Activated CD4-positive, alpha-beta T cell treated with anti-CD3 and anti-CD28 coated beads for 36 hours (primary cell): Measurements from ENCODE around the gene INAFM1. TPM values are rescaled to one million over a fixed set of nuclear protein-coding genes. Genes with fewer than 3 reads are reported as not detected.
"Not testable (repeated sequence)": the region's sequence is repeated elsewhere in the genome, so short reads cannot be mapped to it uniquely, and the experiment has no call there.

ENCODE experiments used
- ATAC-seq: fragments of 200-7000 bp; cut with Tn5 transposase; one replicate; pipeline ENCODE4 v1.10.0; 2021; ENCODE audit warnings: mild to moderate bottlenecking, moderate library complexity
- CTCF ChIA-PET: fragments of 350-600 bp; sonication (Branson Sonifier 250); formaldehyde crosslinking; loops from one replicate; lab custom pipeline; 2021; ENCODE audit warnings: antibody characterized with exemption; lab: Charles Lee
- POLR2A ChIA-PET: fragments of 350-600 bp; sonication (Branson Sonifier 250); formaldehyde crosslinking; loops from one replicate; lab custom pipeline; 2021; ENCODE audit warnings: antibody characterized with exemption, inconsistent platforms; lab: Charles Lee
- DNase-seq: peaks from one replicate; pipeline ENCODE4 v3.0.0-alpha.2; 2020
- H3K27ac Mint-ChIP-seq: one replicate; pipeline ENCODE4 v1.8.0; 2021; ENCODE audit warnings: mixed read lengths
- H3K27me3 Mint-ChIP-seq: one replicate; pipeline ENCODE4 v1.8.0; 2021; ENCODE audit warnings: mixed read lengths
- H3K36me3 Mint-ChIP-seq: one replicate; pipeline ENCODE4 v1.8.0; 2021; ENCODE audit warnings: low read depth, mixed read lengths
- H3K4me1 Mint-ChIP-seq: one replicate; pipeline ENCODE4 v1.8.0; 2021; ENCODE audit warnings: mixed read lengths
- H3K4me3 Mint-ChIP-seq: one replicate; pipeline ENCODE4 v1.8.0; 2021; ENCODE audit warnings: mild to moderate bottlenecking, moderate library complexity, mixed read lengths
- H3K9me3 Mint-ChIP-seq: one replicate; pipeline ENCODE4 v1.8.0; 2021; ENCODE audit warnings: low read depth, mixed read lengths
- intact Hi-C, 2 experiments: fragments of 100-400 bp; cut with DNase I in 1 of 2; cut with micrococcal nuclease in 1 of 2; formaldehyde crosslinking; loops; one replicate each; pipeline versions ENCODE4 v1.14.2 to v1.15.1; 2022 to 2024; cut with DNase I, micrococcal nuclease
- total RNA-seq, 2 experiments: library from RNA; stranded (reverse); gene quantifications; one replicate each; pipeline ENCODE4 v1.2.3, GENCODE V29; 2021

The INAFM1 gene
- total RNA-seq, 2 experiments from 2014 or later = 11.7 to 13.2 TPM

- ATAC-seq (peak; percentile 50), DNase-seq (peak; percentile 95)
- H3K4me1 Mint-ChIP-seq = peaks cover 36% of the 10 kb centered on the region
- no peak overlapping the region for H3K4me3 Mint-ChIP-seq
- H3K27ac Mint-ChIP-seq = no peak overlapping the region
- no peaks in the 10 kb centered on the region for H3K9me3 Mint-ChIP-seq
- ChIA-PET POLR2A (interaction anchor here (0.7 to 0.9 kb wide), 2 partner anchors 8 to 16 kb away, joined by 3 read pairs; no protein-coding TSS in a partner anchor), CTCF (interaction anchor here (1.2 kb wide), 1 partner anchor 30 kb away, joined by 6 read pairs; no protein-coding TSS in a partner anchor)
- intact Hi-C loops = loop anchor here (1.0 to 10.0 kb wide), 5 partner anchors 10 to 454 kb away; partner anchors contain the start of genes AP2S1 (in 1 of the 2), BBC3 (in 1 of the 2) and SLC1A5 (in 1 of the 2)
- peaks cover 3% of the 10 kb centered on the region for H3K27me3 Mint-ChIP-seq
- peaks cover 7% of the 10 kb centered on the region for H3K36me3 Mint-ChIP-seq
Observed at GRCh38 chr19:47240996-47241918, 33.4 kb upstream of the INAFM1 start.

DNA sequence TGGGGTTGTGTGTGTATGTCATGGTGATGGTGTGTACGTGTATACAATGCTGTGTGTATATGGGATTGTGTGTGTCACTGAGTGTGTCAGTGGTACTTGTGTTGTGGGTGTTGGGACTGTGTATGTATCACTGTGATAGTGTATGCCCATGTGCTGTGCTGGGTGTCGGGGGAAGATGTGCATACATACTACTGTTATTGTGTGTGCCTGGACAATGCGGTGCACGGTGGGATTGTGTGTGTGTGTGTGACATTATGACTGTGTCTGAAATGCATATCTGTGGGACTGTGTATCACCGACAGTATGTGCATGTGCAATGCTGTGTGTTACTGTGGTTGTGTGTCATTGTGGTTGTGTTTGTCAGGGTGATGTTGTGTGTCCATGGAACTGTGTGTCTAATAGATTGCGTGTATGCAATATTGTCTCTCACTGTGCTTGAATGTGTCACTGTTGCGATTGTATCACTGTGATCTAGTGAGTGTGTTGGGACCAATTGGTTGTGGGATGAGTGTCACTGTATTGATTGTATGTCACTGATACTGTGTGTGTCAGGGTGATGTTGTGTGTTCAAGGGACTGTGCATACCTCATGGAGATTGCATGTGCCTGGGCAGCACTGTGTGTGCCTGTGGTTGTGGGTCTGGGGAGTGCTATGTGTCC lies 32.6 kb upstream of the INAFM1 start:
- no peak overlapping the region for H3K27ac Mint-ChIP-seq
- CTCF ChIA-PET = interaction anchor here (8.5 kb wide), 1 partner anchor 32 kb away, joined by 205 read pairs; no protein-coding TSS in a partner anchor
- POLR2A ChIA-PET = no interaction called here
- no peaks in the 10 kb centered on the region for H3K9me3 Mint-ChIP-seq
- intact Hi-C loops = loop anchor here (1.0 to 10.0 kb wide), 5 partner anchors 11 to 455 kb away; partner anchors contain the start of genes AP2S1 (in 1 of the 2), BBC3 (in 1 of the 2) and SLC1A5 (in 1 of the 2)
- H3K4me1 Mint-ChIP-seq = peaks cover 36% of the 10 kb centered on the region
- peaks cover 3% of the 10 kb centered on the region for H3K27me3 Mint-ChIP-seq
- ATAC-seq (no peak), DNase-seq (no peak)
- H3K4me3 Mint-ChIP-seq = no peak overlapping the region
- peaks cover 7% of the 10 kb centered on the region for H3K36me3 Mint-ChIP-seq

DNA sequence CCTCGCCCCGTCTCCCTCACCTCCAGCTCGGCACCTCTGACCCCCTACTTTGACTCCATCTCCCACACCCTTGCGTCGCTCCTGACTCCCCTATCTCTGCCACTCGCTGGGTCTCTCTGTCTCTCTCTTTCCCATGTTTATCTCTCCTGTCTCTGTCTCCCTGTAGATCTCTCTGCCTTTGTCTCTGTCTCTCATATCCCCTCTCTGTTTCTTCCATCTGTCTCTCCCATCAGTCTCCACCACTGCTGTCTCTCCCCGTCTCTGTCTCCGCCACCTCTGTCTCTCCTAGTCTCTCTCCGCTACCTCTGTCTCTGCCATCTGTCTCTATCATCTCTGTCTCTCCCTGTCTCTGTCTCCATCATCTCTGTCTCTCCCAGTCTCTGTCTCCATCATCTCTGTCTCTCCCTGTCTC lies 31.3 kb upstream of the INAFM1 start:
- DNase-seq (no peak), ATAC-seq (peak; percentile 2)
- H3K36me3 Mint-ChIP-seq = peaks cover 7% of the 10 kb centered on the region
- intact Hi-C loops = loop anchor here (1.0 to 10.0 kb wide), 5 partner anchors 31 to 456 kb away; partner anchors contain the start of genes AP2S1 (in 1 of the 2), INAFM1 (in 1 of the 2) and SLC1A5 (in 1 of the 2)
- H3K27ac Mint-ChIP-seq = peak overlapping the region; percentile 97
- no peaks in the 10 kb centered on the region for H3K9me3 Mint-ChIP-seq
- POLR2A ChIA-PET = interaction anchor here (0.6 to 1.6 kb wide), 5 partner anchors 13 to 584 kb away, joined by 3 to 15 read pairs (median 8); partner anchors contain the start of genes CCDC9 and ZC3H4
- peaks cover 3% of the 10 kb centered on the region for H3K27me3 Mint-ChIP-seq
- H3K4me3 Mint-ChIP-seq = no peak overlapping the region
- H3K4me1 Mint-ChIP-seq = peaks cover 38% of the 10 kb centered on the region
- CTCF ChIA-PET = interaction anchor here (0.6 to 8.5 kb wide), 6 partner anchors 14 to 403 kb away, joined by 3 to 205 read pairs (median 4); no protein-coding TSS in a partner anchor

- H3K4me1 Mint-ChIP-seq = peaks cover 35% of the 10 kb centered on the region
- peaks cover 2% of the 10 kb centered on the region for H3K27me3 Mint-ChIP-seq
- DNase-seq (peak; percentile 96), ATAC-seq (peak; percentile 74)
- ChIA-PET CTCF (interaction anchor here (0.5 to 8.5 kb wide), 41 partner anchors 9 to 1450 kb away, joined by 3 to 205 read pairs (median 5); partner anchors contain the start of genes CCDC9, DHX34 and SAE1), POLR2A (interaction anchor here (0.6 to 1.6 kb wide), 20 partner anchors 11 to 196 kb away, joined by 3 to 24 read pairs (median 4); partner anchors contain the start of genes CCDC9, INAFM1 and ZC3H4)
- H3K9me3 Mint-ChIP-seq = no peaks in the 10 kb centered on the region
- peak overlapping the region; percentile 97 for H3K27ac Mint-ChIP-seq
- no peak overlapping the region for H3K4me3 Mint-ChIP-seq
- H3K36me3 Mint-ChIP-seq = peaks cover 6% of the 10 kb centered on the region
- intact Hi-C loops = loop anchor here (1.0 to 10.0 kb wide), 17 partner anchors 12 to 457 kb away; partner anchors contain the start of genes AP2S1 (in 1 of the 2), ARHGAP35 (in 1 of the 2), CCDC9 (in 1 of the 2) and INAFM1 (in 1 of the 2)
Observed at GRCh38 chr19:47243776-47244547, 30.7 kb upstream of the INAFM1 start.

DNA sequence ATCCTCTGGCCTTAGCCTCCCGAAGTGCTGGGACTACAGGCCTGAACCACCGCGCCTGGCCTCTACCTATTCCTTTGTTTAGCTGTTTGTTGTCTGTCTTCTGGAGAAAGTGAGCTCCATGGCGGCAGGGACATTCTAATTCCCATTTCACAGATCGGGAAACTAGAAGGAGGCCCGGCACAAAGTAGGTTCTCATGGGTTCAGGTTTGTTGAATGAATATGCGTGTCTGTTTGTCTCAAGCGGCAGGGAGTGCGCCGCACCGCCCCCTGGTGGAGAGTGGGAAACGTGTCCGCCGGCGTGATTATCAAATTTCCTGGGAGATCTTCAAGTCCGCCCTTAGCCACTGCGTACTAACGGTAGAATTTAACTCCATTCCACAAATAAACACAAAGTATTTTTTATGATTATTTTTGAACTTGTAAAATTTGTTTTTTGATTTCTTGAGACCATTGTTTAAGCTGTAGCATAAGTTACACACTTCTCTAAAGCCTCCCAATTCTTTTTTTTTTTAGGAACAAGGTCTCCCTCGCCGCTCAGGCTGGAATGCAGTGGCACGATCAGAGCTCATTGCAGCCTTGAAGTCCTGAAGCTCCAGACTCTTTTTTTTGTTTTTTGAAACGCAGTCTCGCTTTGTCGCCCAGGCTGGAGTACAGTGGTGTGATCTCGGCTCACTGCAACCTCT lies 27.2 kb upstream of the INAFM1 start:
- no peak for ATAC-seq
- peak; percentile 91 for DNase-seq
- no peaks in the 10 kb centered on the region for H3K27me3 Mint-ChIP-seq
- POLR2A ChIA-PET = no interaction called here
- CTCF ChIA-PET = interaction anchor here (0.6 to 8.5 kb wide), 24 partner anchors 8 to 713 kb away, joined by 3 to 205 read pairs (median 4); partner anchors contain the start of gene CCDC9
- H3K27ac Mint-ChIP-seq = peak overlapping the region; percentile 64
- no peak overlapping the region for H3K4me3 Mint-ChIP-seq
- peaks cover 21% of the 10 kb centered on the region for H3K4me1 Mint-ChIP-seq
- H3K36me3 Mint-ChIP-seq = peaks cover 3% of the 10 kb centered on the region
- intact Hi-C loops = loop anchor here (1.0 to 10.0 kb wide), 4 partner anchors 168 to 393 kb away; partner anchors contain the start of gene AP2S1 (in 1 of the 2)
- no peaks in the 10 kb centered on the region for H3K9me3 Mint-ChIP-seq

DNA sequence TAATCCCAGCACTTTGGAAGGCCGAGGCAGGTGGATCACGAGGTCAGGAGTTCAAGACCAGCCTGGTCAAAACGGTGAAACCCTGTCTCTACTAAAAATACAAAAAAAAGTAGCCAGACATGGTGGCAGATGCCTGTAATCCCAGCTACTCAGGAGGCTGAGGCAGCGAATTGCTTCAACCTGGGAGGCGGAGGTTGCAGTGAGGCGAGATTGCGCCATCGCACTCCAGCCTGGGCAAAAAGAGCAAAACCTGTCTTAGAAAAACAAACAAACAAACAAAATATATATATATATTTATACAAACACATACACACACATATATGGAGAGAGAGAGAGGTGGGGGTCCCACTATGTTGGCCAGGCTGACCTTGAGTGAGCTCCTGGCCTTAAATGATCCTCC lies 21.7 kb upstream of the INAFM1 start:
- peaks cover 12% of the 10 kb centered on the region for H3K4me1 Mint-ChIP-seq
- CTCF ChIA-PET = interaction anchor here (1.3 to 2.0 kb wide), 2 partner anchors 9 to 41 kb away, joined by 3 to 8 read pairs; no protein-coding TSS in a partner anchor
- DNase-seq, POLR2A ChIA-PET, ATAC-seq, intact Hi-C loops, H3K9me3 Mint-ChIP-seq, H3K27ac Mint-ChIP-seq, H3K27me3 Mint-ChIP-seq, H3K36me3 Mint-ChIP-seq, H3K4me3 Mint-ChIP-seq: not testable (repeated sequence)

DNA sequence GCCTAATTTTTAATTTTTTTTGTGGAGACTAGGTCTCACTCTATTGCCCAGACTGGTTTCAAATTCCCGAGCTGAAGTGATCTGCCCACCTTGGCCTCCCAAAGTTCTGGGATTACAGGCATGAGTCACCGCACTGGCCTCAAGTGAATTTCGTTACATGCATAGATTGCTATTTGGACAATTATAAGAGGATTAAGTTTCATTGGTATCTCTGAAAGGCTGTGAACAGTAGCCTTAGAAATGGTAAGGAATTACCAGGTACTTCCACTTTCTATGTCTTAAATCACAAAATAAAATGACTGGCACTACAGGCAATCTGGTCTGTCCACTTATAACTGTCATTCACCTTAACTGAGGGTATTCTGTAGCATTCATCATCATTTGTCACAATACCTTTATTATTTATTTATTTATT lies 21.2 kb upstream of the INAFM1 start:
- intact Hi-C loops = no loop called here
- Mint-ChIP-seq H3K27ac (no peak overlapping the region), H3K4me1 (peaks cover 17% of the 10 kb centered on the region), H3K9me3 (no peaks in the 10 kb centered on the region), H3K36me3 (peaks cover 10% of the 10 kb centered on the region), H3K4me3 (no peak overlapping the region), H3K27me3 (no peaks in the 10 kb centered on the region)
- ChIA-PET CTCF (interaction anchor here (0.6 to 2.0 kb wide), 3 partner anchors 9 to 92 kb away, joined by 3 to 8 read pairs (median 3); no protein-coding TSS in a partner anchor), POLR2A (interaction anchor here (0.6 kb wide), 1 partner anchor 85 kb away, joined by 3 read pairs; no protein-coding TSS in a partner anchor)
- no peak for ATAC-seq
- DNase-seq = no peak

DNA sequence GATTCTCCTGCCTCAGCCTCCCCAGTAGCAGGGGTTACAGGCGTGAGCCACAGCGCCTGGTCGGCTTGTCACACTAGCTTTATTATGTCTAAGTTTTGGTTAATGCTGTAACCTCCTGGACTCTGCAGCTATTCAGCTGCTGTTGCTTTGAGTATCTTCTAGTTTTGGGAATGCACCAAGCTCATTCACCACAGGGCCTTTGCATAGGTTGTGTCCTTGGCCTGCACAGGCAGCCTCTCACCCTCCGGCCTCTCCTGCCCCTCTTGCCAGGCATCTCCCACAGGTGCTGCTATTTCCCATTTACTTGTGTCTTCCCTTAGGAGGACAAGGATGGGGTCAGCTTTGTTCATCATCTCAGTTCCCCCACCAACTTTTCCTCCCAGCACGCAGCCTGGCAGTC lies 20.7 kb upstream of the INAFM1 start:
- DNase-seq (no peak), ATAC-seq (no peak)
- H3K9me3 Mint-ChIP-seq = no peaks in the 10 kb centered on the region
- intact Hi-C loops = no loop called here
- CTCF ChIA-PET = interaction anchor here (0.5 to 2.0 kb wide), 4 partner anchors 9 to 91 kb away, joined by 3 to 8 read pairs (median 3); no protein-coding TSS in a partner anchor
- POLR2A ChIA-PET = interaction anchor here (0.6 kb wide), 1 partner anchor 86 kb away, joined by 3 read pairs; no protein-coding TSS in a partner anchor
- peaks cover 14% of the 10 kb centered on the region for H3K36me3 Mint-ChIP-seq
- no peak overlapping the region for H3K27ac Mint-ChIP-seq
- peaks cover 22% of the 10 kb centered on the region for H3K4me1 Mint-ChIP-seq
- no peak overlapping the region for H3K4me3 Mint-ChIP-seq
- no peaks in the 10 kb centered on the region for H3K27me3 Mint-ChIP-seq
